HG03039 (cell line): ENCODE data around the gene FOXD4L4.
"Not testable (repeated sequence)": the region's sequence is repeated elsewhere in the genome, so short reads cannot be mapped to it uniquely, and the experiment has no call there.

Source experiments
- ATAC-seq: cut with Tn5 transposase; IDR thresholded peaks from one replicate; pipeline ENCODE4 v1.9.1; 2021; ENCODE audit warnings: mild to moderate bottlenecking, moderate library complexity; ENCODE audit not compliant: unreplicated experiment

Gene FOXD4L4

GRCh38 chr9:65737096-65737564 is at the start of gene FOXD4L4:
TSS of gene FOXD4L4 (plus strand) at chr9:65737146. CDS start at chr9:65737146, 0 bp downstream.
- not testable (repeated sequence) for ATAC-seq

- not testable (repeated sequence) for ATAC-seq
These were observed 33.4 kb upstream of the FOXD4L4 start for GRCh38 chr9:65703550-65703949.

DNA sequence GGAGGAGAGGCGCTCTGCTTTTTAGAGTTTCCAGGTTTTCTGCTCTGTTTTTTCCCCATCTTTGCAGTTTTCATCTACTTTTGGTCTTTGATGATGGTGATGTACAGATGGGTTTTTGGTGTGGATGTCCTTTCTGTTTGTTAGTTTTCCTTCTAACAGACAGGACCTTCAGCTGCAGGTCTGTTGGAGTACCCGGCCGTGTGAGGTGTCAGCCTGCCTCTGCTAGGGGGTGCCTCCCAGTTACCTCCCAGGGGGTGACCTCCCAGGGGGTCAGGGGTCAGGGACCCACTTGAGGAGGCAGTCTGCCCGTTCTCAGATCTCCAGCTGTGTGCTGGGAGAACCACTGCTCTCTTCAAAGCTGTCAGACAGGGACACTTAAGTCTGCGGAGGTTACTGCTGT is 22.5 kb upstream of the FOXD4L4 start:
- not testable (repeated sequence) for ATAC-seq

- not testable (repeated sequence) for ATAC-seq
These were observed 1.2 kb downstream of the FOXD4L4 start for GRCh38 chr9:65738133-65738532.
